NCI-H82 treated with DMSO at 0.1 percent for 48 hours (cell line): ENCODE data around the gene MTCL1.

Source experiments
- DNase-seq: peaks from one replicate; lab custom pipeline; 2025; ENCODE audit not compliant: unreplicated experiment; lab: John Stamatoyannopoulos, UW

MTCL1 gene

GRCh38 chr18:8806100-8806797, 100.9 kb downstream of the MTCL1 start:
- DNase-seq: no peak

DNA sequence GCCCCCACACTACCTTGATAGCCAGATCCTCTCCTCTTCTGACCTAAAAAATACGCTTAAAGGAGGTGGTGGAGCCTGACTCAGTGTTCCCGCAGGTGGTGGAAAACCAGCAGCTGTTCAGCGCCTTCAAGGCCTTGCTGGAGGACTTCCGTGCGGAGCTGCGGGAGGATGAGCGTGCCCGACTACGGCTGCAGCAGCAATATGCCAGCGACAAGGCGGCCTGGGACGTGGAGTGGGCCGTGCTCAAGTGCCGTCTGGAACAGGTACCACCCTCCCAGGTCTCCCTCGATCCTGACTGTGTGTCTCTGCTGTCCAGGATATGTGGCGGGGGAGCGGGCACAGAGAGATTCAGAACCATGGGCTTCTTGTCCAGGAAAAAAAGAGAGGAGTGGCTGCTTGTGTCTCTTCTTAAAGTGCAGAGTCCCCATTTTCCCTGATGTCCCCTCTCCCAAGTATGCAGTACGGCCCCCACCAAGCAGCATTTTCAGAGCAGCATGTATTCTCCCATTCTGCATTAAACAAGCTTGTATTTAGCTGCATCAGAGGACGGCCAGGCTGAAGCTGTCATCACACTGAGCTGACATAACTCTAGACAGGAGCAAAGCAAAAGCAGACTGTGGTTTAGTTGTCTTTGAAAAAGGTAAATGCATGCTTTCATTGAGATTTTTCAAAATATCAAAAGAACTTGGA, 101.6 kb downstream of the MTCL1 start:
- DNase-seq: no peak

GRCh38 chr18:8807488-8807805, 102.1 kb downstream of the MTCL1 start:
- no peak for DNase-seq

DNA sequence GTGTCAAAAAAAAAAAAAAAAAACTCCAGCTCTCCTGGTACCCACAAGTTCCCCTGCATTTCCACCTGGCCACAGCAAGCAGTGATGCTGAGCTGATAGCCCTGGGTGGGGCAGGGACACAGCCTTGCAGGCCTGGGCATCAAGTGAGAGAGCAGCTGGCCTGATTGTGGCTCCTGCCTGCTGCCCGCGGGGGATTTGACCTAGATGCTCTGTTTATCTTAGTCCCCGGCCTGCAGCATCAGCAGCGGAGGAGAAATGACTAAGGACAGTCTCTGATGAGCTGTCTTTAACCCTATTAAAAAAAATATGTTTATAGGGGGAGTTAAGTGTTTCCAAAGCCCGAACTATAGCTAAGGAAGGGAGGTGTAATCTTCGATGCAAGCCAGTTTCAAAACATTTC, 102.6 kb downstream of the MTCL1 start:
- DNase-seq: no peak

DNA sequence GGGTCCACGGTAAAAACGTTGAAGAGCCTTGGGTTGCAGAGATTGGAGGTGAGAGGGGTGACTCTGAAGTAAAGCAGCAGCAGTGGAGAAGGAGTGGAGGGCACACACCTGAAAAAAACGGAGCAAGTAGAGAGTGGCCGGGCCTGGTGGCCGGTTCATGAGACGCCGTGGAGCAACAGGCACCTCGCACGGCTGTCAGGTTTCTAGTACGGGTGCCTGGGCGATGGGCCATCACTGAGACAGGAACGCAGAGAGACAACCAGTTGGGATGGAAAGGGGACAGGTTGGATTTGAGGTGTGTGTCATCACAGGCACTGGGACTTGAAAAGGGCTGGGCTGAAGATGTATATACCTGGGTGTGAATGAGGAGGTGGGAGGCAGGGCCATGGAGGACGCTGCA, 104.2 kb downstream of the MTCL1 start:
- no peak for DNase-seq

DNA sequence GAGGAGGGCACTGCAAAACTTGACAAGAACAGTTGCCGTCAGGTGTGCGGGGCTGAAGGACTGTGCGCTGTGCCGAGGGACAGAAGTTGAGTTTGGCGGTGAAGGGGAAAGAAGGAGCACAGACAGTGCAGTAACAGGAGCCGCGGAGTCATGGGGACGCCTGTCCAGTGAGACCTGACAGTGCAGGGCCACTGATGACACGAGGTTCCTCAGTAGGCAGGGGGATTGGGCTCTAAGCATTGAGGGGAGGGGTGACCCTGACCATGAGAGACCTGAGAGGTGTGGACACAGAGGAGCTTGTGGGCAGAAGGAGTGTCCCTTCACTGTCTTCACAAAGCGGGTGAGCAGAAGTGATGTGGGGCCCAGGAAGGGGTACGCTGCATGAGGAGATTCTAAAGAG, 104.8 kb downstream of the MTCL1 start:
- DNase-seq: no peak

DNA sequence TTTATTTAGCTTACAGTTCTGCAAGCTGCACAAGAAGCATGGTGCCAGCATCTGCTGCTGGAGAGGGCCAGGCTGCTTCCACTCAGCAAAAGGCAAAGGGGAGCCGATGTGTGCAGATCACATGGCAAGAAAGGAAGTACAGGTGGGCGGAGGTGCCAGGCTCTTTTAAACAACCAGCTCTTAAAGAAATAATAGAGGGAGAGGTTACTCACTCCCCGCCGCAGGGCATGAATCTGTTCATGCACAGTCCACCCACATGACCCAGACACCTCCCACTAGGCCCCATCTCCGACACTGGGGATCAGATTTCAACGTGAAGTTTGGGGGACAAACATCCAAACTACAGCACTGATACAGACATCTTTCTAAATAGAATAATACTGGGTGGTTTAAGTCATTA, 105.8 kb downstream of the MTCL1 start:
- DNase-seq: no peak

DNA sequence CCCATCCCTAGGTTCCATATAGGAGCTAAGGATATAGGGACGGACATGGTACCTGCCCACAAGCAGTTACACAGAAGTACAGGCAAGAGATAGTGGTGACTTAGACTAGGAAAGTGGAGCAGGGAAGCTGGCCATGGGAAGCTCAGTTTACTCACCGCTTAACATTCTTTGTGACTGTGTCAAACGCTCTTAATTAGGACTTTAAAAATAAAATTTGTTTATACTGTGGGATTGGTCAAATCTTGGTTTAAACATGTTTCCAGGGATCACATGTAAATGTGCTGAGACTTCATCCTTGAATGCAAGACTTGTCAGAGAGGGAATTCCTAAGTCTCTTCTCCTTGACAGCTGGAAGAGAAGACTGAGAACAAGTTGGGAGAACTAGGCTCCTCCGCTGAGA, 107.3 kb downstream of the MTCL1 start:
- DNase-seq: no peak

DNA sequence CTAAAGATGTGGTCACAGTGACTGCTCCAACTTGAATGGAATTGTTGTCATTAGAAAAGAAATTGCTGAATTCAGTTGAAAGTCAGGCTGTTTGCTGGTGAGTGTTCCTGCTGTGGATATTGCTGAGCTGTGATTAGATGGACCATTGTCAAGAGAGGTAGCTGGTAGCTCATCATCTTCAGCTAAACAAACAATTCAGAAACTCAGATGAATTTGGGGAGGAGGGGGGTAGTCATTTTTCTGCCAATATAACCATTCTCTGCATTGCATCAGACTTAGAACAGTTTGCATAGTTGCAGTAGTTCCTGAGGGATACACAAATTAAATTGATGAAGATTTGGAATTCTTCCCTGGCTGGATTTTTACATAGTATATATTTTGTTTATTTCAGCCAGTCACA, 108.3 kb downstream of the MTCL1 start:
- DNase-seq: no peak

GRCh38 chr18:8814206-8814605, 108.8 kb downstream of the MTCL1 start:
- no peak for DNase-seq

GRCh38 chr18:8816220-8816619, 110.9 kb downstream of the MTCL1 start:
- DNase-seq: no peak

- DNase-seq: no peak
Observed at GRCh38 chr18:8816816-8817215, 111.5 kb downstream of the MTCL1 start.

DNA sequence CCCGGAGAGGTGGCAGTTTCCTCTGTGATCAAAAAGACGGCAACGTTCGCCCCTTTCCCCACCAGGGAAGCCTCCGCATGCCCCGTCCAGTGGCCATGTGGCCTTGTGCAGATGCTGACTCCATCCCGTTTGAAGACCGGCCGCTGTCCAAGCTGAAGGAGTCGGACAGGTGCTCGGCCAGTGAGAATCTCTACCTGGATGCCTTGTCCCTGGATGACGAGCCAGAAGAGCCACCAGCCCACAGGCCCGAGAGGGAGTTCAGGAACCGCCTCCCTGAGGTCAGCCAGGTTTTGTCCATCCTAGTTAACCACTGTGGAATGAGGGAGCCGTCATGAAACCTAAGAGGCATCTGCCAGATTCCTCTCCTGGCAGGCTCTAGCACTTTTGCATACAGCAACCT, 113.6 kb downstream of the MTCL1 start:
- no peak for DNase-seq

GRCh38 chr18:8820396-8821082, 115.2 kb downstream of the MTCL1 start:
- no peak for DNase-seq

DNA sequence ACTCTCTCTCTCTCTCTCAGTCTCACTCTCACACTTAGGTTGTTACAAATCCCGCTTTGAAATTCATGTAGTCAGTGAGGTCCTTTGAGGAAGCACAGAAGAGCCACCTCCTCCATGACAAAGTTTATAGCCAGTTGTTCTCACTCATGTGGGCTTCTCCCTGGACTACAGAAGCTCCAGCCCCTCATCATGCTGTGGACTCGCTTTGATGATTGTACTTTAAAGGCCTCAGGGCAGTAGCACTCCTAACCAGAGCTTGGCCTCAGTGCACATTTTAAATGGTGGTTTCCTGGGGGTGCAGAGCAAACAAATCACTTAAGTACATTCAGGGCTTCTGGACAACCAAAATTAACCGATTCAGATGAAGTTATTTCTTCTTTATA, 115.7 kb downstream of the MTCL1 start:
- no peak for DNase-seq

DNA sequence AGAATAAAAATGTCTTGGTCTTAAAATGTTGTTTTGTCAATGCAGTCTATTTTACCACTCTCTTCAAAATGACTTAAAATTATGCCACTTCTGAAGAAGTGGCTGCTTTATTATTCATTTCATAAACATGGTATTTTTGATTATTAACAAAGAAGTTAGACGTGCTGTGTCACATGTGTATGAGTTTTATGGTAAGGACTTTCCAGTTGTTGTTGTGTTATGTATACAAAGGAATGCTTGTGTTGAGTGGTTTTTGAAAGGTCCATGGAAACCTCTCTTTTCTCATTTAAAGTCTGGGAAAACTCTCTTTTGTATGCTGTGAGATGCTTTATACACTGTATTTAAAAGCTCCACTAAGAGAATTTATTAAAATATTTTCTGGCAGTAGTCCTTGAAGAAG, 116.2 kb downstream of the MTCL1 start:
- DNase-seq: no peak

DNA sequence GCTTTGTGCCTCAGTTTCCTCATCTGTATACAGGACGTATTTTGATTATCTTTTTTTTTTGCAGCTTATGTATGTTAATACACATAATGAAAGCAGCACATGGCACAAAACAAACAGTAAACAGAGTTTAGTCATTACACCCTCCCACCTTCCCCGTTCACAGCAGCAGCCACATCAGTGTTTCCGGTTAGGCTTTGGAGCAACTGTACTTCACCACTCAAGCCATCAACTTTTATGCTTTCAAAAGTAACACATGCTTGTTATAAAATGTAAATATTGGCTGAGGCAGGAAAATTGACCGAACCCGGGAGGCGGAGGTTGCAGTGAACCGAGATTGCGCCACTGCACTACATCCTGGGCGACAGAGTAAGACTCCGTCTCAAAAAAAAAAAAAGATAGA, 117.3 kb downstream of the MTCL1 start:
- no peak for DNase-seq

DNA sequence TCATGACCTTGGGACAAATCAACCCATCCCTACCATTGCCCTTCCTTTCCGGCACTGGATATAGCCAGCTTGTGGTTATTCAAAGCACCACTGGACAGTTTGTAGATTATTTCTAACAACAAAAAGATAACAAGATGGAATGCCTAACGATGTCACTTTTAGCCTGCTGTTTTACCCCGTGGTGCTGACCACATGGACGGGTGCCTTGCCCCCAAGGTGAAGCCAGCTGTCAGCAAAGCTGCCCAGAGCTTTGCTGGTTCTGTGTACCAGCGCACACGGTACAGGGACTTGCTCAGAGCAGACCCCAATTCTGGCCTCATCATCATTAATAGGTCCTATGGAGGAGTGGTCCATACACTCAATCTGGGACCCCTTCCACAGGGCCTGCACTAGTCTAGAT, 118.2 kb downstream of the MTCL1 start:
- DNase-seq: no peak

GRCh38 chr18:8824846-8825245, 119.5 kb downstream of the MTCL1 start:
- DNase-seq: no peak

GRCh38 chr18:8825273-8825672, 119.9 kb downstream of the MTCL1 start:
- DNase-seq: no peak

DNA sequence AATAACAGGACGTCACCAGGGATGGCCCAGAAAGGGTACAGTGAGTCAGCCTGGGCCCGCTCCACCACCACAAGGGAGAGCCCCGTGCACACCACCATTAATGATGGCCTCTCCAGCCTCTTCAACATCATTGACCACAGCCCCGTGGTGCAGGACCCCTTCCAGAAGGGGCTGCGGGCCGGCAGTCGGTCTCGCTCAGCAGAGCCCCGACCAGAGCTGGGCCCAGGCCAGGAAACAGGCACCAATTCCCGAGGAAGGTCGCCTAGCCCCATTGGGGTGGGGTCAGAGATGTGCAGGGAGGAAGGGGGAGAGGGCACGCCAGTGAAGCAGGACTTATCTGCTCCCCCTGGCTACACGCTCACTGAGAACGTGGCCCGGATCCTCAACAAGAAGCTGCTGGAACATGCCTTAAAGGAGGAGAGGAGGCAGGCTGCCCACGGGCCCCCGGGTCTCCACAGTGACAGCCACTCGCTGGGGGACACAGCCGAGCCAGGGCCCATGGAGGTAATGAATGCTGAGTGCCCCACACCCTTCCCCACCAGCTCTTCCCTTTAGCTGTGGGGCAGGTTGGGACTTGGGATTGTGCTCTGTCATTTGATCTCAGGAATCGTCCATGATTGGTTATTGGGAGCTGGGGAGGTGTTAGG, 120.5 kb downstream of the MTCL1 start:
- no peak for DNase-seq

GRCh38 chr18:8826514-8826913, 121.2 kb downstream of the MTCL1 start:
- DNase-seq: no peak
